NCI-H1417 treated with DMSO at 0.1 percent for 48 hours (cell line): Measurements from ENCODE around the gene HOXB3.

Experiments
- DNase-seq: peaks from one replicate; lab custom pipeline; 2025; lab: John Stamatoyannopoulos, UW

The HOXB3 gene

DNA sequence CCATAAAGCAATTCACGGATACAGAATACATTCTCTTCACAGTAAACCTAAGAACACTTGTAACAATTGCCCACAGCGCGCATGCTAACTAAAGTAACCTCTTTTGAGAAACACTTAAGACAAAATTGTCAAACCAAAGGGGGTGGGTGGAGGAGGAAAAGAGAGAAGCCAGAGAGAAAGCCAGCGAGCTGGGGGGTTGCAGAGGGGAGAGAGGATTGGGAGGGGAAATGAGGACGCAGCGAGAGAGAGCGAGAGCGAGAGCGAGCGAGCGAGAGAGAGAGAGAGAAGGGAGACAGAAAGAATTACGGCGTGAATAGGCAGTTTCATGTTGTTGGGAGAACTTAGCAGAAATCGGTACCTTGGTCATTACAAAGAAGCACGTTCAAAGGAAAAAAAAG, 22.4 kb upstream of the HOXB3 start:
- DNase-seq = no peak

- no peak for DNase-seq
Measured at GRCh38 chr17:48611681-48612455, 21.8 kb upstream of the HOXB3 start.

GRCh38 chr17:48611213-48611612, 21.2 kb upstream of the HOXB3 start:
- DNase-seq = no peak

DNA sequence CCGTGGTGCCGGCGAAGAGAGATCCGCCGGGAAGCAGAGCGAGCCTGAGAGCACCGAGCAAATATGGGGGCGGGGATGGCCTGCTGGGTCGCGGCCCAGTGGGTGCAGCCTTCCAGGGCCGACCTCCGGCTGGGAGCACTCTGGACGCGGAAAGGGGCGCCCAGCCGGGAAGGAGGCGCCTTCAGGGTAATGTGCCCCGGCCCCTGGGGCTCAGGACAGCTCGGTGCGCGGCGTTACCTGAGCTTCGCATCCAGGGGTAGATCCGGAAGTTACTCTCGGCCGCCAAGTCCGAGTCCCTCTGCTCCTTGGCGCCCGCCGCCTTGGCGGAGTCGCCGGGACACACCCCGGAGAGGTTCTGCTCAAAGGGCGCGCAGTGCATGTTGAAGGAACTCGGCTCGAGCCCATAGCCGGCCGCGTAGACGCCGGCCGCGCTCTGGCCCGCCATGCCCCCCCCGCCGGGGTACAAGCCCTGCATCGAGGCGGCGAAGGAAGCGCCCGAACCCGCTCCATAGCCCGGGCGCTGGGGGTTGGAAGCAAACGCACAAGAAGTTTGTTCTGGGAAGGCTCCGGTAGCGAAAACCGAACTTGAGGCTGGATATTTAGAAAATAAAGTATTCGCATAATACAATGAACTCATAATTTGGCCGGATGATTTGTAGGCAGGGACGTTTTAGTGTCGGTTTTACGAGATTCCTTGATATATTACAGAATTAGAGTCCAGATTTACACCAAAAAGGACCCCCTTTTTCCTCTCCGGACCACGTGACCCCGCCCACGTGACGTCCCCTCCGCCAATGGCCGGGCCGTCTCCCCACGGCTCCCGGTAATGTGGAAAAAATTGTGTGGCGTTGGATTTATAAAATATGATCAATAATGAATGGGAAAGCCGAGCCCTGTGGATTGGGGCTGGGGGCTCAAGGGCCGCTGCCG, 20.5 kb upstream of the HOXB3 start, which contains the start of gene HOXB7:
Gene HOXB7, minus strand, starts transcription at position 736 of the 930 bp plus-strand sequence. Its CDS starts 99 bp downstream, at position 637.
- DNase-seq = no peak

- DNase-seq = no peak
Measured at GRCh38 chr17:48609759-48610281, 19.8 kb upstream of the HOXB3 start.

GRCh38 chr17:48609033-48609432, 19.0 kb upstream of the HOXB3 start:
- DNase-seq = no peak

GRCh38 chr17:48608494-48608834, 18.4 kb upstream of the HOXB3 start:
- DNase-seq = no peak

- no peak for DNase-seq
Measured at GRCh38 chr17:48606892-48607614, 17.0 kb upstream of the HOXB3 start.

- DNase-seq = no peak
Measured at GRCh38 chr17:48605991-48606891, 16.2 kb upstream of the HOXB3 start.

GRCh38 chr17:48605409-48605919, 15.4 kb upstream of the HOXB3 start:
- DNase-seq = no peak

DNA sequence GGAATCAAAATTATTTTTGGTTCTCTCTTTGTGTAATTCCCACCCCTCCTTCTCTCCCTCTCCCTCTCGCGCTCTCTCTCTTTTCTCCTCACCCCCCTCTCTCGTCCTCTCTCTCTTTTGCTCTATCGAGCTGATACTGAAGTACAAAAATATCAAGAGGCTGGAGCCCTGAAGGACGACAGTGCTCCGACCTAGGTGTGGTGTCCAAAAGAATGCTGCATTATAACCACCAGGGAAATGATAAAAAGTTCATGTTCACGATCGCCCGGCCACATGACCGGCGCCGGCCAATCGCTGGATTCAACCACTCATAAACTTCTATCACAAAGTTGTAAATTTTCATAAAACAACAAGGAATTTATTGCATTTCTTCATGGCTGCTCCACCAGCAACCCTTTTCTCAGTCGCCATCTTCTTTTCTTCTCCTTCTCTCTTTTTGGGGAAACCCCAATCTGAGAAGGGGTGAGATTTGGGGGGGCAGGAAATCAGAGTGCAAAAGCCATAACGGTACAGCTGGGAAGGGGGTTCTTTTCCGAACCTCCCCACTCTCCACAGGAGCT, 14.8 kb upstream of the HOXB3 start, which contains the start of gene HOXB6:
Gene HOXB6, minus strand, starts transcription at position 217 of the 560 bp plus-strand sequence. CDS start 6,836 bp downstream, outside the sequence.
- no peak for DNase-seq

DNA sequence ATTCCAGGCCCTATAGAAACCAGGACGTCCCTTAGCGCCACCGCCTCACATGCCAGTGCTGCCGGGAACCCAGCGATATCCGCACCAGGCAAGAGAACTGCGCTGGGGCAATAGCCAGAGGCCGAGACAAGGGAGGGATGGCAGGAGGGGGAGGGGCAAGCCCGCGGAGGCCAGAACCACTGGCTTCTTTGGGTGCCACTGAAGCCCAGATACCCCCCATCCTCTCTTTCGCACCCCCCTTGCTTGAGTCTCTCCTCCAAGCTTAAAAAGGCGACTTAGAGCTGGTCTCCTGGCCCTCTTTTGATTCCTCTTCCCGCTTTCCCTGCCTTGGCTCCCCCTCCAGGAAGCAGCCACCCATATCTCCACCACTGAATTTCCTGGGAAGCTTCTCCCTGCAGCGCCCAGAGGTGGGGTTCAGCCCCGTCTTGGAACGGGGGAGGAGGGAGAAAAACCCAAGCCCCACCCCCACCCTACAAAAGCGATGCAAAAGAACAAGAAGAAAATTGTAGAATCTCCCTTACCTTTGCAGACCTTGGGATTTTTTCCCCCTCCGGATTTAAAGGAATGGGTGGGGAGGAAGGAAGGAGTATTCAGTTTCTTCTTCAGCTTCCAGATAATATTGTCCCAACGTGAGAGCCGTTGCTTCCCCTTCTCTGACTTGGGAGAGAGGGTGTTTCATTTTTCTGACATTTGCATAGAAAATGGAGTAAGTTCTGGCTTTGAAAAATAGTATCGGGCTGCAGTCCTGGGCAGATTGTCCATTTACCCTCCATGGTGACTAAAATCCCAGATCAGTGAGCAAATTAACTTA, 14.1 kb upstream of the HOXB3 start:
- DNase-seq = no peak

- DNase-seq = no peak
Measured at GRCh38 chr17:48601539-48602425, 11.7 kb upstream of the HOXB3 start.

GRCh38 chr17:48601207-48601538, 11.1 kb upstream of the HOXB3 start:
- no peak for DNase-seq

- DNase-seq = no peak
Measured at GRCh38 chr17:48600244-48601098, 10.4 kb upstream of the HOXB3 start.

DNA sequence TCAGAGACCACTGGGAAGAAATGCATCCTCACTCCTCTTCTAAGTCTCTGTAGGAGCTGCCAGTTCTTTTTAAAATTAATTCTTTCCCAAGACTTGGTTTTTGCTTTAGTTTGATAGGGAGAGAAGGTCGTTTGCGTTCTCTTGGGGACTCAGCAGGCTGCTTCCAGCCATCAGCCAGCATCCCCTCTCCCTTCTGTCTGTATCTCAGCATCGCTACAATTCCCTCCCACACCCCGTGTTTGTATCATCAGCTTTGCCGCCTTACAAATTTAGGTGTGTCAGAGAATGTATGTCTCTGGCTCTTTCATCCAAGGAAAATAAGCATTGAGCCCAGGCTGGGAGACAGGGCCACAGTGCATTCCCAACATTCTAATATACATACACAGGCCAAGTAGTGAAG, 9.3 kb upstream of the HOXB3 start:
- no peak for DNase-seq

DNA sequence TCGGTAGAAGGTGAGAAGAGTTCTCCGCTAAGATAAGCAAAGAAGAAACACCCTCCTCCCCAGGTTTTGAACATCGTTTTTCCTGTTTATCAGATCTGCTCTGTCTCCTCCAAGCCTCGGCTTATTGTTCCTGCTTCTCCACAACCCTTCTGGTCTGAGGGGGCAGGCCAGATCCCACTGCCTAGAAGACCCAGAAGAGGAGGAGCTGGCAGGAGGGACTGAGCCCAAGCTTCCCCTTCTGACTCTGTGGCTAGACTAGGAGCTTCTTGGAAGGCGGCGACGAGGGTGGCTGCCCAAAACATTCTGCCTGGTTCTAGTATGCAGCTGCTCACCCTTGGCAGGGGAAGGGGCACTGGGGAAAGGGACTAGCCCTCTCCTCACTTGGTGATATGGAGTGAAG, 8.7 kb upstream of the HOXB3 start:
- no peak for DNase-seq
